Measurements from ENCODE around the gene PAX7. TPM values are rescaled to one million over a fixed set of nuclear protein-coding genes. Genes with fewer than 3 reads are reported as not detected.

Gene PAX7
- total RNA-seq, 1 donor from 2014 or later: not detected

GRCh38 chr1:18618546-18619466 lies 11.8 kb upstream of the PAX7 start:
- no peak for DNase-seq (ENCODE audit: low read depth)

DNA sequence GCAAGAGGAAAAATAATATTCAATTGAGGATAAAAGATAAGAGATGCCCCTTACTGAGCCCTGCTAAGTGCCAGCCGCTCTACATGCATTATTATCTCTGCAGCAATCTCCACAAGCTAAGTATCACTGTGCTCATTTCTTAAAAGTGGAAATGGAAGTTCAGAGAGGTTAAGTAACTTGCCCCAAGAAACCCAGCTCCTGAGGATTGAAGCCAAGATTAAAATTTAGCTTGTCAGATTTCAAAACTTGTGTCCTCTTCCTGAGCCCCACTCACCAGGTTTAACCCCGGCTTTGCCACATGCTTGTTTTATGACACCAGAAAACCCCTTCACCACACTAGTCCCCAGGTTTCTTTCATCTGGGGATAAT lies 11.2 kb upstream of the PAX7 start:
- DNase-seq (ENCODE audit: low read depth): no peak

- DNase-seq (ENCODE audit: low read depth): no peak
These were observed 2.1 kb upstream of the PAX7 start for GRCh38 chr1:18628511-18628910.

DNA sequence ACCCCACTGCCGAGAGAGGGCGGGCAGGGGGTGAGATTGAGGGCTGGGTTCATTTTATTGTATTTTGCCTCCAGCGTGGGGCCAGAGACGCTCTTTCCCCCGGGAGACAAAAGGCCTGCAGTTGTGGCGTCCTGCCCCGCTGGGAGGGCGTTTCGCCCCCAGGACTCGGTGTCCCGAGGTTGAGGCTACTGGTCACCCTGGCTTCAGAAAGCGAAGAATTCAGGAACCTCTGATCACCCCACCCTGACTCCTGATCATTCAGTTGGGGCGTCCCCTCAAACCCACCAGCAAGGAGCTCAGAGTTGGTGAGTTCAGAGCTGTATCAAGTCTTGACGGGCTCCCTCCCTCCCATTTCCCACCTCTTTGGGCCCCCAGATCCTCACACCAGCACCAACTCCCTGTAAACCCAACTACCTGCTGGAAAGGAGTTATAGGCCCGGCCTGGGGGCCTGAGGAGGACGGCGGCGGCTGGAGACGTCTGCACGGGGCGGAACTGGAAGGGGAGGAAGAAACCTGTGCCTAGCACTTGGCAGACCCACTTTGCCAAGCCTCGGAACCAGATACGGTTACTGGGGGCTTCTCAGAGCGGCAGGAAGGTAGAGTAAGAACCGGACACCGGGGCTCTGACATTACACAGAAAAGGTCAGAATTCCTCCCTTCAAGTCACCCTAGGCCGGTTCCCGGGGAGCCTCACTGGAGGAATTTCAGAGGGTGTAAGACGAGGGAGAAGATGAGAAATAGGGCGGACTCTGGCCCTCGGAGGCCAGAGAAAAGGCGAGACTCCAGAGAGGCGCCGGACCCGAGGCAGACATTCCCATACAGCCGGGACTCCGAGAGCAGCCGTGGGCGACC lies 761 bp upstream of the PAX7 start:
- DNase-seq (ENCODE audit: low read depth): no peak

DNA sequence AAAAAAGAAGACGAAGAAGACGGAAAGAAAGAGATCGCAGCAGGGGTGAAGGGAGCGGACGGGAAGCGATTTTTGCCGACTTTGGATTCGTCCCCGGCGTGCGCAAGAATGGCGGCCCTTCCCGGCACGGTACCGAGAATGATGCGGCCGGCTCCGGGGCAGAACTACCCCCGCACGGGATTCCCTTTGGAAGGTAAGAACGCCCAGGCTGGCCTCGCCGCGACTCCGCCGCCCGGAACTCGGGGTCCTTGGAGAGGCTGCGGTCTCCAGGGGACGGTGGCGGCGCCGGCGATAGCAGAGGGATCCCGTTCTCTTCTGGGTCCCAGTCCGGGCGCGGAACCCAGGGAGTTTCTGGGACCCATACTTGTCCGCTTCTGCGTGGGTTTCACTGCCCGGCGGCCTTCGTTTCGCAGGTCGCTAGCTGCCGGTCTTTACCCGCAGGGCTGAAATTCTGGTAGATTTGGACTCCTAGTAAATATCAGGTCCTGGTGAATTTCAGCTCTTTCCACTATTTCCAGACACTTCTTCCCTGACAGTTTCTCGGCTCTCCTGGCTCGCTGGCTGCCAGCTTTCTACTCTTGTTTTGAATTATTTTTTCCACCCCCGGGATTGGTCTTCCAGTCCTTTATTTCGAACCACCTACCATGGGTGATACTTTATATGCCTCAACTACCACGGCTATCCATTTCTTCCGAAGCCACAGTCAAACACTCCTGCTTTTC lies 1.0 kb downstream of the PAX7 start:
- DNase-seq (ENCODE audit: low read depth): no peak

DNA sequence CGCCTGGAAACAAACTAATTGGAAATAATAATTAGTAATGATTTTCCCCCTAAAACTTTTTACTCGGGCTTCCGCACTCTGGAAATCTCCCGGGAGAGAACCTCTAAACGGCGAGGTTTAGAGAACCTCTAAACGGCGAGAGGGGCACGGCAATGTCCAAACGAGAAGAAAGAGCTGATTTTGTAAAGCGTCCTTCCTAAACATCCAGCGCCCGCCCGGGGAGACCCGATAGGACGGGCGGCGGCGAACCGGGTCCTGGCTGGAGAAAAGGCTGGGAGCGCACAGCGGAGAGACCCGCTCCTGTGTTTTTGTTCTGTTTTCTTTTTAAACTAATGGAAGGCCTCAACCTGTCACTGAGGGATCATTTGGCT lies 1.6 kb downstream of the PAX7 start:
- DNase-seq (ENCODE audit: low read depth): no peak

GRCh38 chr1:18632783-18633421 lies 2.3 kb downstream of the PAX7 start:
- DNase-seq (ENCODE audit: low read depth): no peak

DNA sequence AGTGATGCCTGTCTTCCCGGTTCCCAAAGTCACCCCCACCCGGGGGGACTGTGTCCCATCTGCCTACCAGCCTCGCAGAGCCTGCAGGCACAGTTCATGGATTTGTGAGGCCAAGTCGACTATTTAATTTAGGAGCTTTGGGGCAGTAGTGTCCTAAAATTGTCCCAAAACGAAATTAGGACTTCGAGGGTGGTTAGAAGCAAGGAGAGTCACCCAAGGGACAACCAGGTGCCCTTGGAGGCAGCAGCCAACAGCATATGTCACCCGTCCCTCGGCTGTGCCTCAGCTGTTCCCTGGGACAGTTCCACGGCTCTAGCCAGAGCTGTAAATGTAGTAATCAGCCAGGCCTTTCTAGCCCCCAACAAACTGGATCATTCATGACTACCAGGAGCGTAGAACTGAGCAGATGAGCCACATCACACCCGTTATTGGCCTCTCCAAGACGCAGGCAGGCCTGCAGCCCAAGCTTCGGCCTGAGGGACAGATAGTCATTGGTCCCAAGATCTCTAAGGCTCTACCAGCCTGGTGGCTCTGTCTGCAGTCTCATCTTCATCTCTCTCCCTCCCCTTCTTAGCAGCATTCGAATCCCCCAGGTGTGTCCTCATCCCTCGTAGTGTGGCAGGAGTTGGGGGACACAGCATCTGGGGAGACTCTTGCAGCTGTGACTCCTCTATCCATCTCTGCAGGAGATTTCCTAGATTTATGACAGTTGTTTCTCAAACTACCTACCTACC lies 2.9 kb downstream of the PAX7 start:
- no peak for DNase-seq (ENCODE audit: low read depth)

- no peak for DNase-seq (ENCODE audit: low read depth)
These were observed 3.6 kb downstream of the PAX7 start for GRCh38 chr1:18634276-18634675.

DNA sequence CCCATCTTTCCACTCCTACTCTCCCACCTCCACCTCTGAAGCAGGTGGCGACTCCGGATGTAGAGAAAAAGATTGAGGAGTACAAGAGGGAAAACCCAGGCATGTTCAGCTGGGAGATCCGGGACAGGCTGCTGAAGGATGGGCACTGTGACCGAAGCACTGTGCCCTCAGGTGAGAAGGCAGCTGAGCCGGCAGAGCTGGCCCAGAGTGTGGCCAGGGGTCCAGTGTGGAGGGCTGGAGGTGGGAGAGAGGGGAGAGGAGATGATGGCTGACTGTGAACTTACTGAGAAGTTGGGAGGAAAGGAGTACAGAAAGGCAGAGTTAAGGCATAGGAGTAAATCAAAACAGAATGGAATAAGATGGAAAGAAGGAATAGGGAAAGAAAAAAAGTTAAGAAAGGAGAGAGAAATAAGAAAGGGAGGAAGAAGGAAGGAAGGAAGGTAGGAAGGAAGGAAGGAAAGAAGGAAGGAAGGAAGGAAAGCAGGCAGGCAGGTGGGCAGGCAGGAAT lies 4.5 kb downstream of the PAX7 start:
- no peak for DNase-seq (ENCODE audit: low read depth)

- no peak for DNase-seq (ENCODE audit: low read depth)
These were observed 5.4 kb downstream of the PAX7 start for GRCh38 chr1:18635891-18636595.

DNA sequence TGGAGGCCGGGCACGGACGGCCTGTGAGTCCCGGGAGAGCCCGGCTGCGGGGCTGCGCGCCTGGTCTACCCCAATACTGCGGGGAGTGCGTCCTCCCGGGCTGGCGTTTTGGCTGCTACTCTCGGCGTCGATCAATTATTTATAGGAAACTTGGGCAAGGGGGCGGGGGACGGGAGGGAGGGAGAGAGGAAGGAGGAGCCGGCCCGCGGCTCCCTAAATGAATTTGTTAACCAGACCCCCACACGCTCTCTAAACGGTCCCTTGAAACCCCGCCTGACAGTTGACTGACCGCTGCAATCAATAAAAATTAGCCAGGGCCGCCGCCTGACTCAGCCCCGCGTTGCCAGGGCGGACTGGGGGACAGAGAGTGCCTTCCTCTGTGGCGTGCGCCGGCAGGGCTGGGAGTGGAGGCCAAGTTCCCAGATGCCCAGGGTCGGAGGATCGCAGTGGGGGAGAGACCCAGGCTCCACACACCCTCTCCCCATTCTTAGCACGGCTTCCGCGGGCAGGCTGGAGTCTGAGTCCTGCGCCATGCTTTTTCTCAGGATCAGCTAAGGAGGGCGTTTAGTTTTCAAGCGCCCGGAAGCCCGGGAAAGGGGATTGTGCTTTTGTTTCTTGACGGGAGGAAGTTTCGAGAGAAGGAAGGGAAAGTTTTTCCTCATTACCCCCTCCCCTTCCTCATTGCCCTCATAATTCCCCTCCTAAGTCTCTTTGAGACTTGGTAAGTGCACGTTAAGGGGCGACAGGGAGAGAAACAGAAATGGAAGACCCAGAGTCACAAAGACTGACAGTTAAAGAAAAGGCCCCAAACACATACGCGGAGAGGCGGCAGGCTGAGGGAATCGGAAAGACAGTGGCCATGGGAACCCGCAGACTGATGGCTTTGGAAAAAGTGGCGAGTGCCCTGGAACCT lies 6.2 kb downstream of the PAX7 start:
- DNase-seq (ENCODE audit: low read depth): no peak

DNA sequence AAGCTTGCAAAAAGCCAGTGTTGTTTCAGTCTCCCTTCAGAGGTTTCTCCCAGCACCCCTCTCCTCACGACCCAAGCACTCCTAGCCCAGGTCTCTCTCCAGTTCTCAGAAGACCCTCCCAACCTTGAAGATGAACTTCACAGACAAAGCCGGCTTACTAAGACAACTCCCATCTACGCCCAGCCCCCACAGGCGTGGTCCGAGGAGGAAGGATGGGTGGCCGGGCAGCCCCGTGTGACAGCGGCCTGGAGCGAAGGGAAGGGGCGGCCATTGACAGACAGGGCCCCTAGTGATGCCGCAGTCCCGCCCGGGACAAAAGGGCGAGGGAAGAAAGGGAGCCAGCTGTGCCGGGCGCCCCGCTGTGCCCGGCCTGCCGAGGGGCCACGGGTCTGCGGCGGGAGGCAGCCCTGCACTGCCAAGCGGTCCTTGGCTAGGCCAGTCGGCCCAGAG lies 6.9 kb downstream of the PAX7 start:
- no peak for DNase-seq (ENCODE audit: low read depth)

GRCh38 chr1:18637962-18638834 lies 7.6 kb downstream of the PAX7 start:
- no peak for DNase-seq (ENCODE audit: low read depth)

- DNase-seq (ENCODE audit: low read depth): no peak
These were observed 8.3 kb downstream of the PAX7 start for GRCh38 chr1:18638835-18639364.

DNA sequence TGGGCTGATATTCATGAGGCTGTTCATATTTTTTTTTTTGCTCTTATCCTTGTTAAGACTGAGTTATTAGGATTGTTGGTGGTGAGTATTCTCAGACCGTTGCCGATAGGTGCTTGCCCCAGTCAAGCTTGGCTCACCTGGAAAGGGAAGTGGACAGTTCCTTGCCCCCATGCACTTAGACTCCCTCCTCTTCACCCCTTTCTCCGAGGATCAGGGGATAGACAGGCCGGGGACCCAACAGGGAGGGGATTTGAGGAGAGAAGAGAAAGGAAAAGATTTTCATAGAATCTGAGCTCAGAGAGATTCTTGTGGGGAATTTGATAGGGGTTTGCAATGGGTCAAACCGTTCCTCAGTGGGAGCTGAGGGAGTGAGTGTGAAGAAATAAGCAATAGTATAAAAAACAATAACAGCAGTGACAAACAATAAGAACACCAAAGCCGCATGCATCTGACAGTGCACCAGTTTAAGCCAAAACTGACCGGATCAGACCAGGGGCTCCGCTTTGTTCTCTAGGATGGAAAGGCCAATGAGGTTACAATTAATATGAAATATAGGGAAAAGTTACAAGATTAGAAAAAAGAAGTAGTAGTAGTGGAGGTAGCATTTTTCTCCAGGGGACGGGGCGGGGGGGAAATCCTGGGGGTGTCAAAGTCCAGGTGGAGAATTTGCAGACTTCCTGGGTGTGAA lies 8.9 kb downstream of the PAX7 start:
- DNase-seq (ENCODE audit: low read depth): no peak

All from myocyte (in vitro differentiated cells).